Pancreas (tissue), 10 donors: ENCODE measurements around the gene LSR. TPM values are rescaled to one million over a fixed set of nuclear protein-coding genes. Genes with fewer than 3 reads are reported as not detected.

Source experiments
- ATAC-seq, 4 donors: fragments of 200-7000 bp; cut with Tn5 transposase; one replicate each; pipeline versions ENCODE4 v1.8.0 to v1.9.1; 2020; ENCODE audit warnings: mild to moderate bottlenecking in 4 of 4, moderate library complexity in 4 of 4
- DNase-seq, 6 donors: peaks; one replicate each; pipeline ENCODE4 v3.0.0-alpha.2; 2020
- FAIRE-seq: peaks from 2 replicates; lab custom pipeline; 2012; peaks lifted over from hg19 to GRCh38; lab: Jason Lieb, UNC
- H3K27ac ChIP-seq, 4 donors: fragments of 200-600 bp; sonication (generic); 1 replicate in 3 of 4; 2 replicates in 1 of 4; pipeline versions ENCODE4 v1.5.0 to v1.8.0; 2020
- H3K27me3 ChIP-seq, 4 donors: fragments of 200-600 bp; one replicate each; pipeline ENCODE4 v1.8.0; 2021
- H3K36me3 ChIP-seq, 3 donors: fragments of 200-600 bp; sonication (generic) in 1 of 3; one replicate each; pipeline versions ENCODE4 v1.5.0 to v1.8.0; 2020 to 2021
- H3K4me1 ChIP-seq, 3 donors: fragments of 200-600 bp; one replicate each; pipeline ENCODE4 v1.8.0; 2021
- H3K4me3 ChIP-seq, 4 donors: fragments of 200-600 bp; sonication (generic) in 2 of 4; one replicate each; pipeline versions ENCODE4 v1.5.0 to v1.8.0; 2020 to 2021
- H3K9me3 ChIP-seq, 4 donors: fragments of 200-600 bp; one replicate each; pipeline ENCODE4 v1.8.0; 2021
- CTCF ChIP-seq, 4 donors: fragments of 200-600 bp; sonication (generic) in 3 of 4; IDR thresholded peaks; one replicate each; pipeline versions ENCODE4 v1.5.0 to v1.8.0; 2021; ENCODE audit warnings: antibody characterized with exemption in 4 of 4
- WGBS, 2 donors: extraction: QIAGEN DNeasy Blood & Tissue Kit; methylation state at CpG; one replicate each; pipeline ENCODE4 v1.1.7; 2013; 5-methylcytosine and 5-hydroxymethylcytosine counted together
- intact Hi-C, 3 donors: fragments of 100-400 bp; cut with DNase I; formaldehyde crosslinking; loops; one replicate each; pipeline versions ENCODE4 v1.11.1 to v1.14.2; 2022
- polyA plus RNA-seq, 2 donors: library from polyadenylated mRNA; stranded (reverse); fragments of 200-250 nt; gene quantifications; one replicate each; pipeline ENCODE4 v1.2.3, GENCODE V29; 2013
- total RNA-seq, 6 donors: library from RNA; stranded (reverse); fragmentation: NEBNext Ultra II Directional in 4 of 6; extraction: Animal tissue kit (Norgen Biotek cat#: 25700) in 4 of 6; gene quantifications; one replicate each; pipeline versions ENCODE4 v1.2.1 to v1.2.4, GENCODE V29; 2021 to 2023
- donor health status: healthy with polysubstance abuse.
- donor health status: DM: no; HTN: no; CAD: no; lungs with moderate emphysema.
- donor health status: DM: no; HTN: no; CAD: no.
- donor health status: control.
- donor health status: control.
- donor health status: Bipolar disorder and iron deficiency.
- donor health status: DM: yes; HTN: yes; CAD: no.
- donor health status: DM: no; HTN: no; CAD: no.
- donor health status: DM: no; HTN: no; CAD: no.
- donor health status: DM: yes; HTN: yes; CAD: no.

LSR gene
- total and polyA plus RNA-seq, 8 donors: 46.1 to 103 (median 66.9) TPM

GRCh38 chr19:35288906-35289305 lies 40.1 kb downstream of the LSR start:
- TF ChIP-seq CTCF (IDR thresholded peaks at IDR 0.05): no peak
- 77 to 81% methylated on average over 5 of the region's 5 CpGs for WGBS, 2 donors
- FAIRE-seq: no peak
- Histone ChIP-seq H3K4me1 (no peaks in the 10 kb centered on the region), H3K27ac (no peak overlapping the region), H3K9me3 (no peaks in the 10 kb centered on the region), H3K4me3 (no peak overlapping the region), H3K36me3 (no peaks in the 10 kb centered on the region), H3K27me3 (no peaks in the 10 kb centered on the region)
- intact Hi-C loops: no loop called here
- no peak for DNase-seq
- no peak for ATAC-seq

GRCh38 chr19:35290381-35291127 lies 41.8 kb downstream of the LSR start:
- H3K9me3 ChIP-seq: no peaks in the 10 kb centered on the region
- TF ChIP-seq CTCF (IDR thresholded peaks at IDR 0.05): no peak
- H3K4me3 ChIP-seq: no peak overlapping the region
- intact Hi-C loops: no loop called here
- no peaks in the 10 kb centered on the region for H3K4me1 ChIP-seq
- 64% methylated on average over 20 of the region's 20 CpGs for WGBS, 2 donors
- H3K27me3 ChIP-seq: no peaks in the 10 kb centered on the region
- FAIRE-seq (no peak), ATAC-seq (peak in 1 of 4 donors; percentile 21), DNase-seq (no peak)
- no peak overlapping the region for H3K27ac ChIP-seq
- no peaks in the 10 kb centered on the region for H3K36me3 ChIP-seq

- Histone ChIP-seq H3K9me3 (no peaks in the 10 kb centered on the region), H3K4me3 (no peak overlapping the region), H3K36me3 (no peaks in the 10 kb centered on the region), H3K4me1 (no peaks in the 10 kb centered on the region), H3K27me3 (no peaks in the 10 kb centered on the region), H3K27ac (no peak overlapping the region)
- 69% methylated on average over 6 of the region's 6 CpGs for WGBS, 2 donors
- intact Hi-C loops: no loop called here
- FAIRE-seq (no peak), DNase-seq (no peak), ATAC-seq (no peak)
- no peak for TF ChIP-seq CTCF (IDR thresholded peaks at IDR 0.05)
These were observed 42.5 kb downstream of the LSR start for GRCh38 chr19:35291259-35291658.

GRCh38 chr19:35291916-35292315 lies 43.1 kb downstream of the LSR start, which contains the start of gene MAG:
Gene MAG (plus strand): TSS chr19:35292161. CDS start chr19:35295409, 3,248 bp downstream.
- no peak for DNase-seq
- H3K4me3 ChIP-seq: no peak within 1 kb of the TSS
- no peak for FAIRE-seq
- 51 to 56% methylated on average over 12 of the region's 12 CpGs for WGBS, 2 donors
- no peaks in the 10 kb centered on the region for H3K27me3 ChIP-seq
- intact Hi-C loops: no loop called here
- no peaks in the 10 kb centered on the region for H3K36me3 ChIP-seq
- no peak for TF ChIP-seq CTCF (IDR thresholded peaks at IDR 0.05)
- ATAC-seq: no peak
- no peak within 1 kb of the TSS for H3K27ac ChIP-seq
- no peaks in the 10 kb centered on the region for H3K4me1 ChIP-seq
- H3K9me3 ChIP-seq: no peaks in the 10 kb centered on the region
